Ureter (tissue), 1 donor: ENCODE measurements around the gene BARX1. TPM values are rescaled to one million over a fixed set of nuclear protein-coding genes. Genes with fewer than 3 reads are reported as not detected.

ENCODE experiments used
- total RNA-seq: library from RNA; stranded (reverse); gene quantifications from one replicate; pipeline ENCODE4 v1.2.4, GENCODE V29; 2023
- donor health status: DM: yes; HTN: yes; CAD: no.

BARX1 gene
- total RNA-seq, 1 donor from 2014 or later, result not detected

Other genes starting within 250 kb of the BARX1 start
- gene PTPDC1, start 129.1 kb upstream of the BARX1 start, total RNA-seq, result 11.5 TPM